GM19099 (cell line): ENCODE measurements around the gene ACOT7.

Experiments used
- POLR2A ChIP-seq: IDR thresholded peaks from 3 replicates; pipeline ENCODE4 v1.6.1; 2011; ENCODE audit warnings: low read depth; ENCODE audit not compliant: insufficient read length; ENCODE audit errors: extremely low read depth

Gene ACOT7

DNA sequence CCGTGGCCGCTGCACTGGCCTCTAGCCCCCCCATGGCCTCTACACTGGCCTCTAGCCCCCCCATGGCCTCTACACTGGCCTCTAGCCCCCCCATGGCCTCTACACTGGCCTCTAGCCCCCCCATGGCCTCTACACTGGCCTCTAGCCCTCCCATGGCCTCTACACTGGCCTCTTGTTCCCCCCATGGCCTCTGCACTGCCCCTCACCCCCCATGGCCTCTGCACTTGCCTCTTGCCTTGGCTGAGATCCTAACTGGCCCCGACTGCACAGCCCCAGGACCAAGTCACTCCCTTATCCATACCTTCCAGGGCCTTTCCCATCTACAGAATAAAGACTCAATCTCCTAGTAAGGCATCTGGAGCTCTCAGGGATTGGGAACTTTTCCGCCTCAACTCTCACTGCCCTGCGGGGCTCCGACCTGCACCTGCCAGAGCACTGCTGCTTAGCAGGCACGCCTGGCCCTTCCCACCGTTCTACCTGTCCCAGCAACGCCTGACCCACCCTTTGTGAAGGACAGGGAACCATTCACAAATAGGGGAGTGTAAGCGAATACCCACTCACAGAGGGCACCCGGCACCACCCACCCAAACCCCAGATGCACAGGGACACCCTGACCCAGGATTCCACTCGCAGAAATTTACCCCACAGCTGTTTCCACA, 38.8 kb downstream of the ACOT7 start:
- no peak for TF ChIP-seq POLR2A

GRCh38 chr1:6353955-6354658, 39.5 kb downstream of the ACOT7 start:
- no peak for TF ChIP-seq POLR2A

DNA sequence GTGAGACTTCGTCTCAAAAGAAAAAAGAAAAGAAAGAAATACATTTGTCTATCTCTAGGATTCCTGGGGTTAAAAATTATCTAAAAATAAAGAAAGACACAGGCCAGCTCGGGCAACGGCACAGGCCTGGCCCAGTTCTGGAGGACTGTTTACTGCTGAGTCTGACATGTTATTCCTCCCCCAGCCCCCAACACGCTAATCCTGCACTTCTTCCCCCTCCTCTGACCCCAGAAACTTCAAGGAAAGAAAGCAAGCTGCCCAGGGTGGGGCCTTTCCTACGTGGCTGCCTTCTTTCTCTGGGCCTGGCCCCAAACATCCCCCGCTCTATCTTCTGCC, 40.0 kb downstream of the ACOT7 start:
- TF ChIP-seq POLR2A: no peak

- no peak for TF ChIP-seq POLR2A
Observed at GRCh38 chr1:6352138-6352563, 41.4 kb downstream of the ACOT7 start.

GRCh38 chr1:6351480-6352137, 42.0 kb downstream of the ACOT7 start:
- TF ChIP-seq POLR2A: no peak

DNA sequence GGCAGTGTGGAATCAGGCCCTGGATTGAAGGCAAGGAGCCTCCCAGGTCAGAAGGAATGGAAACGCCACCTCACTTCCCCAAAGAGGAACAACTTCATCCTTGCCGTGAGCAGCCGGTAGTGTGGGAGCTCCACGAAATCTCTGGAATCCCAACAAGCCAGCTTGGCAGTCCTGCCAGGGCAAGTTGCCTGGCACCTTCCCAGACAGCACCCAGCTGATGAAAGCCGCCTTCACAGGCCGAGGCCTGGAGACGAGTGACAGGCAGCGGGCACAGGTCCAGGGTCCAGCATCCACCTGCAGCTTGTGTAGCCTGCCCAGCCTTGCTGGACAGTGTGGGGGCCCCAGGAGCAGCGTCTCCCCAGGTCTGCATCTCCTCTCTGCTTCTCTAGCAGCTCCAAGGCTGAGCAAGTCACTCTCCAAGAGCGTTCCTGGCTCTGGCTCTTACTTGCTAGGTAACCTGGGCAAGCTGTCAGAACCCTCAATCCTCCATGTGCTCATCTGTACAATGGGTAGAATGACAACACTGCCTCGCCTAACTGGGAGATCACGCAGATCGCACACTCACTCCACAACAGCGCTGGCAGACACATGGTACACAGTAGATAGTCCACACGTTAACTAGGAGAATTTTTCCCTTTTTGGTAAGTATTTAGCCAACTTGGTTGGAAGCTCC, 43.0 kb downstream of the ACOT7 start:
- TF ChIP-seq POLR2A: no peak

- no peak for TF ChIP-seq POLR2A
Observed at GRCh38 chr1:6349254-6349943, 44.2 kb downstream of the ACOT7 start.

- TF ChIP-seq POLR2A: no peak
Observed at GRCh38 chr1:6348511-6349191, 44.9 kb downstream of the ACOT7 start.

DNA sequence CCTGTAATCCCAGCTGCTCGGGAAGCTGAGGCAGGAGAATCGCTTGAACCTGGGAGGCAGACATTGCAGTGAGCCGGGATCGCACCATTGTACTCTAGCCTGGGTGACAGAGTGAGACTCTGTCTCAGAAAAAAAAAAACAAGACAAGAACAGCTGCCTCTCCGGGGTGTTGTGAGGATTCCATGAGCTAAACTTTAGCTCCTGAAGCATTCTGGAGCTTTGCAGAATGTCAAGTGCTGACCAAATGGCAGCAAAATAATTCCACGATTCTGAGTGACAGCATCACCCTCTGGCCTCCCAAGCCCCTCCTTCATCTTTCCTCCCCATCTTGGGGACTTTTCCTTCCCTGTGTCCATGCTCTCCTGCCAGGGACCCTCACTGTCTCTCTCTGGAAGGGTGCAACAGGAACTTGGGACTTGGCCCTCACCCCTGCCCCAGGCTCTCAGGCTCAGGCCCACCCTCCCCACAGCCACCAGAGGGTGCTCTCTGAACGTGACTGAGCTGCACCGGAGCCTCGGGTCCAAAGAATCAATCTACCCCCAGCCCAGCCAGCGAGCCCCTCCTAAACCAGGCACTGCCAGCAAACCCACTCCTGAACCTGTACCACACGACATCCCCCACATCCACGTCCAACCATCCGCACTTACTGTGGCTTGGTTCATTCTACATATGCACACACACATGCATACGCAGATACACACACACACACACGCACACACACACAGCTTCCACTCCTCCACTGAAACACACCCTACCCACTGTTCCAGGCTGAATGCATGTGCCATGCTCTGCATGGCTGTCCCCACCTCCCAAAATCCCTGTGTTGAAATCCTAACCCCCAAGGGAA, 45.7 kb downstream of the ACOT7 start:
- no peak for TF ChIP-seq POLR2A

- TF ChIP-seq POLR2A: no peak
Observed at GRCh38 chr1:6345460-6345859, 48.1 kb downstream of the ACOT7 start.

DNA sequence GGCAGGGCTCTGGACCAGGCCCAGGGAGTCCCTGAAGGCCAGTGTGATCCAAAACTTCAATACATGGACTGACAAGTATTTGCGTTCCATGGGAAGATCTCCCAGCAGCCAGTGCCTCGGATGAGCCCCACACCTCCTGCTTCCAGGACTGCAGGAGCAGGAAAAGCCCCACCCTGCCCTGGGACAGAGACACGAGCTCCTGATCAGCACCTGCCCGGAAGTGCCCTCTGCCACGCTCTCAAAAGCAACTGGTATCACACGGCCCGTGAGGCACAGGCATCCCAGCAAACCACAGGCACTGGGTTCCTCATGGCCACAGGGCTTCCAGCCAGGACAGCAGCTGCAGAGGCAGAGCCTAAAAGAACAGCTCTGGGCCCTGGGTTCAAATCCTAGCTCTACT, 48.6 kb downstream of the ACOT7 start:
- no peak for TF ChIP-seq POLR2A

- TF ChIP-seq POLR2A: no peak
Observed at GRCh38 chr1:6343506-6344405, 49.8 kb downstream of the ACOT7 start.

DNA sequence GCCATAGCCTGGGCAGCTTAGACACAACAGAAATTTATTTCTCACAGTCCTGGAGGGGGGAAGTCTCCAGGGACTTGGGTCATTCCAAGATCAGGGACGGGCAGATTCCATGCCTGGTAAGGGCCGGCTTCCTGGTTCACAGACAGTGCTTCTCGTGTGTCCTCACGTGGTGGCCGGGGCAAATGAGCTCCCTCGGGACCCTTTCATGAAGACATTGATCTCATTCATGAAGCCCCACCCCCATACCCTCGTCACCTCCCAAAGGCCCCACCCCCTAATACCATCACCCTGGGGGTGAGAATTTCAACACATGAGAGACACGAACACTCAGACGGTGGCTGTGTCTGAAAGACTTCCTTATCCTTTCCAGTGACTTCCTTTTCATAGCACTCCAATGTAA, 51.5 kb downstream of the ACOT7 start:
- no peak for TF ChIP-seq POLR2A

DNA sequence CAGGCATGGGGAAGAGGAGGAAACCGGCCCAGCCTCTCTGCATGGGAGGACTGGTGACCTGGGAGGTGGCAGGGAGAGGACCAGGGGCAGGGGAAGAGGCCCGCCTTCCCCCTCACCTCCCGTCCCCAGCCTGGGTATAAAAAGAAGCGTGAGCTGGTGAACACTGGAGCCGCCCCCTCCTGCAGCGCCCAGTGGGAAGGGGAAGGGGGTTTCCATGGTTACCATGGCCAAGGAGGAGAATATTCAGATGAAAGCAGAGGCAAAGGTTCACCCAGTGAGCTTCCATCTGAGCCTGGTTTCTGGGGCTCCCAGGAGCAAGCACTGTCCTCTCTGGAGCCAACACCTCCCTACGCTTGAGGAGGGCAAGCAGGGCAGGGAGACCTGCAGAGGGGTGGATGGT, 54.9 kb downstream of the ACOT7 start:
- TF ChIP-seq POLR2A: no peak
